NCI-H2107 (cell line): ENCODE measurements around the gene IRS2.

Experiments
- DNase-seq: peaks from one replicate; lab custom pipeline; 2025; lab: John Stamatoyannopoulos, UW

Gene IRS2

GRCh38 chr13:109779876-109780510 lies 6.4 kb downstream of the IRS2 start:
- DNase-seq: no peak

- DNase-seq: no peak
These were observed 7.3 kb downstream of the IRS2 start for GRCh38 chr13:109779074-109779473.

- no peak for DNase-seq
These were observed 8.3 kb downstream of the IRS2 start for GRCh38 chr13:109778102-109778542.

- no peak for DNase-seq
These were observed 9.8 kb downstream of the IRS2 start for GRCh38 chr13:109776575-109776974.

- DNase-seq: no peak
These were observed 12.6 kb downstream of the IRS2 start for GRCh38 chr13:109773786-109774185.

- DNase-seq: no peak
These were observed 13.1 kb downstream of the IRS2 start for GRCh38 chr13:109773276-109773675.

GRCh38 chr13:109771926-109772325 lies 14.5 kb downstream of the IRS2 start:
- no peak for DNase-seq

- DNase-seq: no peak
These were observed 15.9 kb downstream of the IRS2 start for GRCh38 chr13:109770436-109770835.

GRCh38 chr13:109769921-109770320 lies 16.5 kb downstream of the IRS2 start:
- no peak for DNase-seq

- no peak for DNase-seq
These were observed 17.1 kb downstream of the IRS2 start for GRCh38 chr13:109769275-109769674.

GRCh38 chr13:109768616-109769015 lies 17.8 kb downstream of the IRS2 start:
- no peak for DNase-seq

GRCh38 chr13:109768176-109768575 lies 18.2 kb downstream of the IRS2 start:
- DNase-seq: no peak

GRCh38 chr13:109767023-109767422 lies 19.4 kb downstream of the IRS2 start:
- DNase-seq: no peak

- DNase-seq: peak; percentile 53
These were observed 21.7 kb downstream of the IRS2 start for GRCh38 chr13:109764470-109765291.

GRCh38 chr13:109764045-109764444 lies 22.3 kb downstream of the IRS2 start:
- DNase-seq: no peak

GRCh38 chr13:109762791-109763190 lies 23.6 kb downstream of the IRS2 start:
- DNase-seq: no peak

GRCh38 chr13:109761695-109762094 lies 24.7 kb downstream of the IRS2 start:
- no peak for DNase-seq

- no peak for DNase-seq
These were observed 25.4 kb downstream of the IRS2 start for GRCh38 chr13:109760951-109761350.

- DNase-seq: no peak
These were observed 26.0 kb downstream of the IRS2 start for GRCh38 chr13:109760402-109760801.

- DNase-seq: no peak
These were observed 26.8 kb downstream of the IRS2 start for GRCh38 chr13:109759609-109760008.

GRCh38 chr13:109758937-109759480 lies 27.4 kb downstream of the IRS2 start:
- DNase-seq: no peak

GRCh38 chr13:109756778-109757177 lies 29.6 kb downstream of the IRS2 start:
- DNase-seq: no peak

GRCh38 chr13:109755997-109756396 lies 30.4 kb downstream of the IRS2 start:
- DNase-seq: no peak
